BE2C (cell line): ENCODE data around the gene CRB1. TPM values are rescaled to one million over a fixed set of nuclear protein-coding genes. Genes with fewer than 3 reads are reported as not detected.

ENCODE experiments used
- DNase-seq: peaks from one replicate; pipeline ENCODE4 v3.0.0-alpha.2; 2020
- H3K27me3 ChIP-seq: fragments of 250-450 bp; sonication (Bioruptor Pico); 2 replicates; pipeline ENCODE4 v1.5.1; 2020; ENCODE audit warnings: mild to moderate bottlenecking
- H3K36me3 ChIP-seq: fragments of 250-450 bp; sonication (Bioruptor Pico); 2 replicates; pipeline ENCODE4 v1.5.1; 2020; ENCODE audit warnings: mild to moderate bottlenecking
- H3K4me1 ChIP-seq: fragments of 250-450 bp; sonication (Bioruptor Pico); 2 replicates; pipeline ENCODE4 v1.5.1; 2020
- H3K4me3 ChIP-seq: 2 replicates; pipeline ENCODE4 v1.5.1; 2011; ENCODE audit warnings: low read depth, low read length
- H3K9me3 ChIP-seq: fragments of 250-450 bp; sonication (Bioruptor Pico); 2 replicates; pipeline ENCODE4 v1.5.1; 2020
- CTCF ChIP-seq: IDR thresholded peaks from 2 replicates; pipeline ENCODE4 v1.5.1; 2012; ENCODE audit warnings: mild to moderate bottlenecking, low read depth, low read length
- polyA plus RNA-seq: library from polyadenylated mRNA; unstranded; fragments of >200 nt; gene quantifications from one replicate; pipeline ENCODE4 v1.2.1, GENCODE V29; 2012; ENCODE audit warnings: low read depth, missing spikeins; ENCODE audit not compliant: insufficient read length, insufficient read depth

CRB1 gene
- polyA plus RNA-seq = 0.40 TPM

DNA sequence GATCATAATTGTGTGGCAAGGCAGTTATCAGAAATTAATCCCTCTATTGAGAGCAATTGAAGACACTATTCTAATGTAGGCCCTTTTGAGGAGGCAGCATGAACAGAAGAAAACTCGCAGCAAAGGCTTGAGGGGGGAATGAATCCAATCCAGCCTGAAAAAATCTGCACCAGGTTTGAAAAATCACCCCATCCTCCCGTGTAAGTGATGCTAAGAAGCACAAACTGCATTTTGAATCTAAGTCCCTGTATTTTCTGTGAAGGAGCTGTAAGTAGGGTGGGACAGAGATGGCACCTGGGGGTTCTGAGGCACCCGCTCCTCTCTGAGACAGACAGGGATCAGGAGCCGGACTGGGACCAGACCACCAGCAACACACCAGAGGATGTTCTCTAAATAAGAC lies at the start of gene CRB1:
Gene CRB1 (plus strand): TSS at position 241 of the 400 bp plus-strand sequence. CDS start 161 bp downstream, outside the sequence.
- DNase-seq = no peak
- H3K4me1 ChIP-seq = no peaks in the 10 kb centered on the region
- no peak within 1 kb of the TSS for H3K4me3 ChIP-seq
- H3K36me3 ChIP-seq = no peaks in the 10 kb centered on the region
- no peaks in the 10 kb centered on the region for H3K27me3 ChIP-seq
- no peak for TF ChIP-seq CTCF
- no peaks in the 10 kb centered on the region for H3K9me3 ChIP-seq

DNA sequence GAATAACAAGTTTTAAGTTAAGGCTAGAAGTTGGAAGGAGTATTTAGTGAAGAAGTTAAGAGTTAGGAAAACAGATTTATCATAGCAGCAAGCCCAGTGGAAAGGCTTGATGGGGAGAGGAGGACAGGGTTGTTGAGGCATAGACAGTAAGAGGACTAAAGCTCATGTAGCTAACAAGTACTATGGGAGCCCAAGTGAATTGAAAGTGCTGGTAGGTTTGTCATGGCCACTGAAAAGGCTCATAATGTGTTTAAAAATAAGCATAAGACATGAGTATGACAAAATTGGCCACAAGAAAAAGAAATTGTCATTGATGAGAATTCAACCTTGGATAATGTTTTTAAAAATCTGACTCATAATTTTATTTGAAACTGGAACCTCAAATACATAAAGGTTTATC lies 49.2 kb upstream of the CRB1 start:
- Histone ChIP-seq H3K4me3 (no peak overlapping the region), H3K4me1 (no peaks in the 10 kb centered on the region), H3K36me3 (no peaks in the 10 kb centered on the region), H3K9me3 (no peaks in the 10 kb centered on the region), H3K27me3 (no peaks in the 10 kb centered on the region)
- DNase-seq = no peak
- TF ChIP-seq CTCF = no peak

DNA sequence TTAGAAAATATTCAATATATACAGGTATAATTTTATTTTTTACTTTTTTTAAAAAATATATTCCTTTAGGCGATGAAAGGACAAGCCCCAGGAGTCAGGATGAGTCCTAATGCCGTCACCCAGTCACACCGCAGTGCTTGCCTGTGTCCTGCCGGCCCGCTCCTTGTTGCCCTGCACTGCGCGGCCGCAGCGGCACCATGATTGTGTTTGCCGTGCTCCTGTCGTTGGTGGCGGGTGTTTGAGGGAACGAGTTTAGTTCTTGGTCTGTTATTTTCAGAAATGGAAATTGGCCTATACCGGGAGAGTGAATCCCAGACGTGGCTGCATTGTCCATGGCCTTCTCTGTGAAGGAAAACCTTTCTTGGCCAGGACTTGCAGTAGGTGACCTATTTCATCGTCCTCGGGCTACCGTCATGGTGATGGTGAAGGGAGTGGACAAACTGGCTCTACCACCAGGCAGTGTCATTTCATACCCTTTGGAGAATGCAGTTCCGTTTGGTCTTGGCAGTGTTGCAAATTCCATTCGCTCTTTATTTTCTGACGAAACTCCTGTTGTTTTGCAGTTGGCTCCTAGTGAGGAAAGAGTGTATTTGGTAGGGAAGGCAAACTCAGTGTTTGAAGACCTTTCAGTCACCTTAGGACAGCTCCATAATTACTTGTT lies 45.9 kb upstream of the CRB1 start:
- DNase-seq = no peak
- Histone ChIP-seq H3K4me1 (no peaks in the 10 kb centered on the region), H3K4me3 (no peak overlapping the region), H3K27me3 (no peaks in the 10 kb centered on the region), H3K9me3 (no peaks in the 10 kb centered on the region), H3K36me3 (no peaks in the 10 kb centered on the region)
- TF ChIP-seq CTCF = no peak

- H3K4me3 ChIP-seq = no peak overlapping the region
- DNase-seq = no peak
- no peaks in the 10 kb centered on the region for H3K36me3 ChIP-seq
- no peaks in the 10 kb centered on the region for H3K9me3 ChIP-seq
- no peaks in the 10 kb centered on the region for H3K27me3 ChIP-seq
- TF ChIP-seq CTCF = no peak
- H3K4me1 ChIP-seq = no peaks in the 10 kb centered on the region
Measured at GRCh38 chr1:197222780-197223179, 45.3 kb upstream of the CRB1 start.

DNA sequence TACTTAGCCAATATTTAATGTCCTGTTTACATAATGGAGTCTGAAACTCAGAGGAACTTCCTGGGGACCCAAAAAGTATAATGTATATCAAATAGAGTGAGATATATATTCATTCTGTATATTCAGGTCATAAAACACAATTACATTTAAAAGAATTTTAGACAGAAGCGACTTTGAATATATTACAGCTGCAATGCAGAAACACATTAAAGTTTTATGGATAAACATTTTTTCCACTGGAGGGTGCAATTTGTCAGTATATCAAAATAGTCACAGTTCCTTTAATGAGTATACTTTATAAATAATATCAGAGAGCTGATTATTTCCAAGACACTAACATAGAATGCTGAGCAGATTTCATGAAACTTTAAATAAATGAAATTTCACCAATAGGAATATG lies 43.9 kb upstream of the CRB1 start:
- Histone ChIP-seq H3K9me3 (no peaks in the 10 kb centered on the region), H3K4me1 (no peaks in the 10 kb centered on the region), H3K4me3 (no peak overlapping the region), H3K27me3 (no peaks in the 10 kb centered on the region), H3K36me3 (no peaks in the 10 kb centered on the region)
- no peak for DNase-seq
- TF ChIP-seq CTCF = peak; percentile 13; the same call in 1 of the 2 replicates

- Histone ChIP-seq H3K4me3 (0 out of 2 replicates have a peak overlapping the region, but pooled peaks have one; percentile 2), H3K9me3 (no peaks in the 10 kb centered on the region), H3K36me3 (no peaks in the 10 kb centered on the region), H3K4me1 (no peaks in the 10 kb centered on the region; the same call in 1 of the 2 replicates), H3K27me3 (no peaks in the 10 kb centered on the region)
- DNase-seq = no peak
- TF ChIP-seq CTCF = no peak
Measured at GRCh38 chr1:197225611-197226010, 42.4 kb upstream of the CRB1 start.
